A673 (cell line): ENCODE measurements around the gene FAM24B. TPM values are rescaled to one million over a fixed set of nuclear protein-coding genes. Genes with fewer than 3 reads are reported as not detected.
"Not testable (repeated sequence)": the region's sequence is repeated elsewhere in the genome, so short reads cannot be mapped to it uniquely, and the experiment has no call there.

Experiments used
- BruUV-seq: library from RNA; stranded (reverse); fragments of 400-500 nt; replicated peaks from 2 replicates; lab custom pipeline; 2021; lab: Mats Ljungman, UMichigan
- CTCF ChIA-PET: fragments of 300-600 bp; sonication (Branson Sonifier 250); formaldehyde crosslinking; loops from one replicate; lab custom pipeline; 2022; ENCODE audit warnings: antibody characterized with exemption; lab: Charles Lee
- POLR2A ChIA-PET: fragments of 300-600 bp; sonication (Branson Sonifier 250); formaldehyde crosslinking; loops from one replicate; lab custom pipeline; 2022; ENCODE audit warnings: antibody characterized with exemption; ENCODE audit not compliant: low non-redundant PET; lab: Charles Lee
- DNase-seq: peaks from one replicate; pipeline ENCODE4 v3.0.0-alpha.2; 2015; ENCODE audit warnings: low spot score
- H3K27ac ChIP-seq: fragments of 200-600 bp; sonication (generic); 2 replicates; pipeline ENCODE4 v1.5.1; 2016; ENCODE audit warnings: mixed run types, low read depth, mild to moderate bottlenecking, mixed read lengths, antibody characterized with exemption, low read length; ENCODE audit not compliant: poor library complexity, severe bottlenecking
- H3K27me3 ChIP-seq: fragments of 200-600 bp; sonication (generic); replicated peaks from 2 replicates; pipeline ENCODE4 v1.6.1; 2017; ENCODE audit warnings: mixed run types, low read depth, mild to moderate bottlenecking, mixed read lengths, antibody characterized with exemption, low read length; ENCODE audit not compliant: insufficient read depth, poor library complexity
- H3K36me3 ChIP-seq: fragments of 200-600 bp; sonication (generic); 2 replicates; pipeline ENCODE4 v1.6.1; 2016; ENCODE audit warnings: mixed run types, mild to moderate bottlenecking, mixed read lengths, antibody characterized with exemption, low read length; ENCODE audit not compliant: insufficient read depth, poor library complexity, severe bottlenecking
- H3K4me1 ChIP-seq: fragments of 200-600 bp; sonication (generic); 2 replicates; pipeline ENCODE4 v1.6.1; 2017; ENCODE audit warnings: mixed run types, mild to moderate bottlenecking, mixed read lengths, antibody characterized with exemption, low read length; ENCODE audit not compliant: insufficient read depth, poor library complexity, severe bottlenecking
- H3K4me3 ChIP-seq: fragments of 200-600 bp; sonication (generic); 2 replicates; pipeline ENCODE4 v1.5.1; 2016; ENCODE audit warnings: low read depth, mixed run types, mild to moderate bottlenecking, mixed read lengths, low read length; ENCODE audit not compliant: poor library complexity, severe bottlenecking
- H3K9me3 ChIP-seq: fragments of 200-600 bp; sonication (generic); 2 replicates; pipeline ENCODE4 v1.6.1; 2016; ENCODE audit warnings: mixed run types, low read depth, mild to moderate bottlenecking, mixed read lengths, antibody characterized with exemption, low read length; ENCODE audit not compliant: poor library complexity, severe bottlenecking
- EZH2 ChIP-seq: fragments of 200-600 bp; sonication (generic); IDR thresholded peaks from 2 replicates; pipeline ENCODE4 v1.6.1; 2017; ENCODE audit warnings: borderline replicate concordance, low read depth, mild to moderate bottlenecking, mixed read lengths, antibody characterized with exemption, low read length; ENCODE audit not compliant: poor library complexity, severe bottlenecking
- intact Hi-C: fragments of 100-400 bp; cut with micrococcal nuclease; formaldehyde crosslinking; loops from one replicate; pipeline ENCODE4 v1.10.0; 2022; ENCODE audit not compliant: unreplicated experiment
- total RNA-seq: library from RNA; stranded (reverse); gene quantifications from 2 replicates; pipeline ENCODE4 v1.2.3, GENCODE V29; 2021
- TF ChIP-seq, protein P1 (sequence below): fragments of 300-800, 200-600 bp; sonication (generic); conservative IDR thresholded peaks from 2 replicates; pipeline ENCODE4 v1.5.1; 2017; ENCODE audit warnings: low read depth, mild to moderate bottlenecking, antibody characterized with exemption, low read length, moderate library complexity, mixed read lengths

FAM24B gene
- total RNA-seq, 1 experiment from 2014 or later = 7.0 TPM

DNA sequence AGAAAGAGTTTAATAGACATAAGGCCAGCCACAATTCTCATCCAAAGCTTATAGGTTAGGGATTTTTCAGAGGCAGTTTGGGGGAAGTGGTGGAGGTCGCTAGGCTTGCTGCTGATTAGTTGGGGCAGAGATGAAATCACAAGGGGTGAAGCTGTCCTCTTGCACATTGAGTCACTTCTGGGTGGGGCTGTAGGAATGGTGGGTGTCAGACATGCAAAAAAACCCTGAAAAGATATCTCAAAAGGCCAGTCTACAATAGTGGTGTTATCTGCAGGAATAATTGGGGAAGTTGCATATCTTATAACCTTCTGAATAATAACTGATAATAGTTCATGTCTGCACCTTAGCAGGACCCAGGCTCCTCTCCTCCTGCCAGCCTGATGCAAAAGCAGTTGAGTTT is 2.1 kb downstream of the FAM24B start:
- no peaks in the 10 kb centered on the region for H3K9me3 ChIP-seq
- intact Hi-C loops = no loop called here
- peaks cover 12% of the 10 kb centered on the region for H3K4me1 ChIP-seq
- no peak overlapping the region for H3K4me3 ChIP-seq
- H3K36me3 ChIP-seq = no peaks in the 10 kb centered on the region
- TF ChIP-seq, protein P1, sequence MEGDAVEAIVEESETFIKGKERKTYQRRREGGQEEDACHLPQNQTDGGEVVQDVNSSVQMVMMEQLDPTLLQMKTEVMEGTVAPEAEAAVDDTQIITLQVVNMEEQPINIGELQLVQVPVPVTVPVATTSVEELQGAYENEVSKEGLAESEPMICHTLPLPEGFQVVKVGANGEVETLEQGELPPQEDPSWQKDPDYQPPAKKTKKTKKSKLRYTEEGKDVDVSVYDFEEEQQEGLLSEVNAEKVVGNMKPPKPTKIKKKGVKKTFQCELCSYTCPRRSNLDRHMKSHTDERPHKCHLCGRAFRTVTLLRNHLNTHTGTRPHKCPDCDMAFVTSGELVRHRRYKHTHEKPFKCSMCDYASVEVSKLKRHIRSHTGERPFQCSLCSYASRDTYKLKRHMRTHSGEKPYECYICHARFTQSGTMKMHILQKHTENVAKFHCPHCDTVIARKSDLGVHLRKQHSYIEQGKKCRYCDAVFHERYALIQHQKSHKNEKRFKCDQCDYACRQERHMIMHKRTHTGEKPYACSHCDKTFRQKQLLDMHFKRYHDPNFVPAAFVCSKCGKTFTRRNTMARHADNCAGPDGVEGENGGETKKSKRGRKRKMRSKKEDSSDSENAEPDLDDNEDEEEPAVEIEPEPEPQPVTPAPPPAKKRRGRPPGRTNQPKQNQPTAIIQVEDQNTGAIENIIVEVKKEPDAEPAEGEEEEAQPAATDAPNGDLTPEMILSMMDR = no peak
- no peak for TF ChIP-seq EZH2
- no TSS peak for BruUV-seq
- no peak for DNase-seq
- POLR2A ChIA-PET = no interaction called here
- CTCF ChIA-PET = no interaction called here
- no peaks in the 10 kb centered on the region for H3K27me3 ChIP-seq
- H3K27ac ChIP-seq = no peak overlapping the region

DNA sequence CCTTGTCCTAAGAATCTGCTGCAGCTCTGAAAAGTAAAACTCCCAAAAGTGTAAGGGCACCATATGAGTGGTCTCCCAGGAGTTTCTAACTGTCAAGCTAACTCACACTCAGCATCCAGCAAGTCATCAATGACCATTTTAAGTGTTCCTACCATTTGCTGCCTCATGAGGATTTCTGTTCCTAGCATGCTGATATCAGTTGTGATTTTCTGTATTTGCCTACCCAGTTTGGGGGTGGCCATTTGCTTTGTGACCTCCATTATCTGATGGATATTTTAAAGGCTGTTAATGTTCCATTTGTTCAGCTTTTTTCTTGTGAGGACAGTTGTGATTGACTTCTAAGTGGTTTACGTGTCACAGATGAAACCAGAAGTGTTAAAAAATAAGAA is 2.9 kb downstream of the FAM24B start:
- no peak for TF ChIP-seq EZH2
- TF ChIP-seq, protein P1 = no peak
- intact Hi-C loops = no loop called here
- H3K27me3 ChIP-seq = no peaks in the 10 kb centered on the region
- BruUV-seq = no TSS peak
- peaks cover 12% of the 10 kb centered on the region for H3K4me1 ChIP-seq
- DNase-seq = no peak
- ChIA-PET CTCF (no interaction called here), POLR2A (no interaction called here)
- no peaks in the 10 kb centered on the region for H3K9me3 ChIP-seq
- H3K36me3 ChIP-seq = no peaks in the 10 kb centered on the region
- H3K27ac ChIP-seq = no peak overlapping the region
- no peak overlapping the region for H3K4me3 ChIP-seq

DNA sequence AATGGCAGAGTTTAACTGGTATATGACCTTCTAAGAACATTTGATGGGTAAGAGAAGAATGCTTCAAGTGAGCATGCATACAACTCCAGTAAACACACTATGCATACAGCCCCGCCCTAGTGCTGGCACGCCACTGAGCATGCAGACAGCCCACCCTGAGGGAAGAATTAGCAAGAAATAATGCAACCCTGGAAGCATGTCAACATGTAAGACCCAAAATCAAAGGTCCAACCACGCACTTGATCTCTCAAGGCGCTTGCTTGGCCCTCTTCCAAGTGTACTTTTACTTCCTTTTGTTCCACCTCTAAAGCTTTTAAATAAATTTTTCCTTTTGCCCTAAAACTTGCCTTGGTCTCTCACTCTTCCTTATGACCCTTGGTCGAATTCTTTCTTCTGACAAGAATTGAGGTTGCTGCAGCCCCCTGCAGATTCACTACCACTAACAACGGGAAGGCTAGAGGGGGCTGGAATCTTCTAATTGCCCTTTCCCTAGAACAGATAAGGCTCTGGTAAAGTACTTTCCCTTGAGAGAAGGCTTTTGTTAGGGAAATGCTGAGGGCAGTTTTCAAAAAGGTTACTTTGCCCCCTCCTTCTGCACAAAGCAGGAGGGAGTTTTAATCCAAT is 3.4 kb downstream of the FAM24B start:
- POLR2A ChIA-PET = no interaction called here
- CTCF ChIA-PET = no interaction called here
- DNase-seq = no peak
- TF ChIP-seq EZH2 = no peak
- TF ChIP-seq, protein P1 = no peak
- no peak overlapping the region for H3K4me3 ChIP-seq
- H3K4me1 ChIP-seq = peaks cover 12% of the 10 kb centered on the region
- no peaks in the 10 kb centered on the region for H3K27me3 ChIP-seq
- BruUV-seq = no TSS peak
- intact Hi-C loops = no loop called here
- no peaks in the 10 kb centered on the region for H3K9me3 ChIP-seq
- no peak overlapping the region for H3K27ac ChIP-seq
- H3K36me3 ChIP-seq = no peaks in the 10 kb centered on the region

DNA sequence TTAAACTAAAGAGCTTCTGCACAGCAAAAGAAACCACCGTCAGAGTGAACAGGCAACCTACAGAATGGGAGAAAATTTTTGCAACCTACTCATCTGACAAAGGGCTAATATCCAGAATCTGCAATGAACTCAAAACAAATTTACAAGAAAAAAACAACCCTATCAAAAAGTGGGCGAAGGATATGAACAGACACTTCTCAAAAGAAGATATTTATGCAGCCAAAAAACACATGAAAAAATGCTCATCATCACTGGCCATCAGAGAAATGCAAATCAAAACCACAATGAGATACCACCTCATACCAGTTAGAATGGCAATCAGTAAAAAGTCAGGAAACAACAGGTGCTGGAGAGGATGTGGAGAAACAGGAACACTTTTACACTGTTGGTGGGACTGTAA is 7.4 kb downstream of the FAM24B start:
- intact Hi-C loops, DNase-seq, POLR2A ChIA-PET, H3K27ac ChIP-seq, CTCF ChIA-PET, H3K36me3 ChIP-seq, H3K9me3 ChIP-seq, H3K27me3 ChIP-seq, BruUV-seq, H3K4me3 ChIP-seq: not testable (repeated sequence)
- H3K4me1 ChIP-seq = peaks cover 12% of the 10 kb centered on the region

DNA sequence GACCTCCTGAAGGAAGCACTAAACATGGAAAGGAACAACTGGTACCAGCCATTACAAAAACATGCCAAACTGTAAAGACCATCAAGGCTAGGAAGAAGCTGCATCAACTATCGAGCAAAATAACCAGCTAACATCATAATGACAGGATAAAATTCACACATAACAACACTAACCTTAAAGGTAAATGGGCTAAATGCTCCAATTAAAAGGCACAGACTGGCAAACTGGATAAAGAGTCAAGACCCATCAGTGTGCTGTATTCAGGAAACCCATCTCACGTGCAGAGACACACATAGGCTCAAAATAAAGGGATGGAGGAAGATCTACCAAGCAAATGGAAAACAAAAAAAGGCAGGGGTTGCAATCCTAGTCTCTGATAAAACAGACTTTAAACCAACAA is 10.6 kb downstream of the FAM24B start:
- DNase-seq, CTCF ChIA-PET, H3K4me3 ChIP-seq, H3K9me3 ChIP-seq, H3K27me3 ChIP-seq, BruUV-seq, H3K4me1 ChIP-seq, POLR2A ChIA-PET, H3K36me3 ChIP-seq, H3K27ac ChIP-seq, intact Hi-C loops: not testable (repeated sequence)
